ENCODE measurements around the gene MLH1.
"Not testable (repeated sequence)": the region's sequence is repeated elsewhere in the genome, so short reads cannot be mapped to it uniquely, and the experiment has no call there.

MLH1 gene

DNA sequence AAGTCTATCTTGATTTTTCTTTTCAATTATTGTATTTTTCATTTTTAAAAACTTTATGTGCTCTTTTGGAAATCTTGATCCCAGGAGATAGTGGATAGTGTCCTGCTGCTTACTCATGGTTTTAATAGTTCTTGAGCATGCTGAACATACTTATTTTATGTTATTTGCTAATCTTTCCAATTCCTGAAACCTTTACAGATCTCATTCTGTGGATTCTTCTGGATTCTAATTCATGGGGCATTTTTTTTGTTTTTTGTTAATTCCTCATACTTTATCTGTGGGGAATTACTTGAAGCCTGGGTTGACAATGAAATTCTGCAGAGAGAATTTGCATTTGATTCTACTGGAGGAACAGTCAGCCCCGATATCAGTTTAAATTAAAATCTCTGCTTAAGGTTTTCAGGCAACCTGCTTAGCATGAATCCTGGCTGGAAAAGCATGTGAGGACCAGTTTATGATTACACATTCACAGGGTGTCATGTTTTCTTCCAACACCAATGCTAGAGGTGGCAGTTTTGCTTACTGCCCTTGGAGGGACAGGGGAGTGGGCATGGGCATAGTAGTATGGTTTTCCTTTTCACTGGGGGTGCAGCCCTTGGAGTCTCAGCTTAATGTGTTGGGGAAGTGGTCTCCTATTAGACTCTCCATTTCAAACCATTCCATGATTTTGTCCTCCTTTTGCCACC is 46.0 kb downstream of the MLH1 start:
- DNase-seq, result no peak

DNA sequence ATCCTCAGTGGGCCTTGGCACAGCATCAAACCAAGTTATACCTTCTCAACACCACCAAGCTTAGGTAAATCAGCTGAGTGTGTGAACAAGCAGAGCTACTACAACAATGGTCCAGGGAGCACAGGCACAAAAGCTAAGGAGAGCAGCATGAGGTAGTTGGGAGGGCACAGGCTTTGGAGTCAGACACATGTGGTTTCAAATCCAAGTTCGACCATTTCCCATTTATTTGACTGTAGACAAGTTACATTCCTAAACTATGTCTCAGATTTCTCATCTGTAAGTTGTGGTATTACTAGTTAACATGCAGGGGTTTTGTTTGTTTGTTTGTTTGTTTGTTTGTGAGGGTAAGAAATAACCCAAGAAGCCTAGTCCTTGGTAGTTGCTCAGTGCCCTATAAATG is 46.9 kb downstream of the MLH1 start:
- no peak for DNase-seq

DNA sequence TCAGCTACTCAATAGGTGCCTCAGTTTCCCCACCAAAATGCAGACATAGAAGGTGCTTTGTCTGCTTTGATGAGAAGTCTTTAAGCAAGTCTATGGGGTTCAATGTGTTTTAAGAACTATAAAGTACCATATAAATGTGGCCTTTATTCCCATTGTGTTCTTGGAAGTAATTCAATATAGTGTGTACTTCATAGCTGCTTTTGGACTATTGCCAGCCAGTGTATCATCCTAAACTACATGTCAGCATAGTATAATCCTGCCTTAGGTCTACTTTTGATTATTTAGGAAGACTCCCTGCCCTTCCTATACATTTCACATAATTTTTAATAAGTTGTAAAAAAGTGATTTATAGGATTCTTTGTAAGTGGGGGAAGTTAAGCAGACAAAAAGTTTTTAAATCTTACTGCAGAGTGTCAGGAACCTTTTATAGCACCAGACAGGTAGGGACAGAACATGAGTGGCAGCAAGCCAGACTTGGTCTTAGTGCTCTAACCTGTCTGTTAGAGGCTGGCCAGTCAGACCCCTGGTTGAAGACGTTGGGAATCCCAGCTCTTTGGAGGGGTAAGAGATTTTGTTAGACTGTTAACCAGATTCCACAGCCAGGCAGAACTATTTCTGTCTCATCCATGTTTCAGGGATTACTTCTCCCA is 48.4 kb downstream of the MLH1 start:
- DNase-seq, result no peak

DNA sequence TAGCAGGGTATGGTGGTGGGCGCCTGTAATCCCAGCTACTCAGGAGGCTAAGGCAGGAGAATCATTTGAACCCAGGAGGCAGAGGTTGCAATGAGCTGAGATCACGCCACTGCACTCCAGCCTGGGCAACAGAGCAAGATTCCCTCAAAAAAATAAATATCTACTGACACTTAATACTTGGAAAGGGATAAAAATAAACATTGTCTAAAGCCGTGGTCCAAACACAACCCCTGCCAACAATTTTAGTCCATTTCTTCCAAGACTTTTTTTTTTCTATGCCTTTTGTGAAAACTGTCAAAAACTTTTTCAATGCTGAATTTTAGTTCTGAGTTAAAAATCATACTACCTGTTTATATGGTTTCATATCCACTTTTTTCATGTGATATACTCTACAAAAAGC is 49.4 kb downstream of the MLH1 start:
- DNase-seq, result not testable (repeated sequence)

DNA sequence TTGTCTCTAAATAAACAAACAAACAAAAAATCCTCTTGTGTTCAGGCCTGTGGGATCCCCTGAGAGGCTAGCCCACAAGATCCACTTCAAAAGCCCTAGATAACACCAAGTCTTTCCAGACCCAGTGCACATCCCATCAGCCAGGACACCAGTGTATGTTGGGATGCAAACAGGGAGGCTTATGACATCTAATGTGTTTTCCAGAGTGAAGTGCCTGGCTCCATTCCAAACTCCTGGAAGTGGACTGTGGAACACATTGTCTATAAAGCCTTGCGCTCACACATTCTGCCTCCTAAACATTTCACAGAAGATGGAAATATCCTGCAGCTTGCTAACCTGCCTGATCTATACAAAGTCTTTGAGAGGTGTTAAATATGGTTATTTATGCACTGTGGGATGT is 57.0 kb downstream of the MLH1 start:
- peak; percentile 81 for DNase-seq

DNA sequence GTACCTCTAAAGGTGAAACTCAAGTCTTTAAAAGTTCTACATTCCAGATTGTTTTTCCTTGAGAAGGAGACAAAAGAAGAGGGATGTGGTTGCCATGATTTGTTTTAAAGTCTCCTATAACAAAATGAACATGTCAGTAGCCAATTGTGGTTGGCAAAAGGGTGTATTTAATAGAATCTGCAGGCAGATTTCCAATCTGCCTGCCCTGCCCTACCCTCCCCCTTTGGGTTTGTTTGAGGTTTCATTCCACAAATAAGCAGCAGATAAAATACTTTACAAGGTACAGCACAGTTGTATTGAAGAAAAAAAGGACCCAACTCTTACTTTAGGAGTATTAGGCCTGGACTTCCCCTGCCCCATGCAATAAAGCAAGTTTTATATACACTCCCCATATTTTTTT is 59.5 kb downstream of the MLH1 start:
- DNase-seq, result no peak

DNA sequence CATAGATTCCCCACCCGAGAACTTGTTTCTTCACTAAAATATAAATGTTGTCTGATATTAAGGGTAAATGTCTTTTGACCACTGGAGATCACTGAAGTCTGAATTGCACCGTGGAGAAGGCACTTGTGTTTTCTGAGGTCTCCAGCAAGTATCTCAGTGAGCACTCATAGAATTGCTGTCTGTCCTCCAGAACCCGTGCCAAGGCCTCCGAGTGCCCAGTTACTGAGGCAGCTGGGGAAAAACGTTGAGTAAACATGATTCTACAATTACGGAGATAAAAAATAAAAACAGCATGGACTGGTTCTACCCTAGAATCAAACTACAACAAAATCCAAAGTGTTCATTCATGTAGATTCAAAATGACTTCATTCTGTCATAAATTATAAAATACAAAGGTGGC is 60.0 kb downstream of the MLH1 start:
- no peak for DNase-seq

DNA sequence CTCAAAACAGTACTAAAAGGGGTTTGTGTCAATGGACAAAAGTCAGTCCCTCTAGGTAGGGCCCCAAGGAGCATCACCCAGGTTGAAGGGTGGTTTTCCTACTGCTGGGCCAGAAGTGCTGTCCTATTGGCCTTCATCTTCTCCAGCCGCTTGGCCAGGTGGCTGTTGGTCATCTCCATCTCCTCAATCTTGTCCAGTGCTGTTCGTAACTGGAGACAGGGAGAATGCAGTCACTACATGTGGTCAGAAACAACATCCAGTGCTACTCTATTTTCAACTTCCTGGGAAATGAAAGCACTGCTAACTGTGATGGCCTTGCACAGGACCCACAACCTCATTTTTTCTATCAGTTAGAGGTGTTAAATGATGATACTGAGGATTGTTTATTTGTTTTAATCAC is 60.4 kb downstream of the MLH1 start:
- no peak for DNase-seq

DNA sequence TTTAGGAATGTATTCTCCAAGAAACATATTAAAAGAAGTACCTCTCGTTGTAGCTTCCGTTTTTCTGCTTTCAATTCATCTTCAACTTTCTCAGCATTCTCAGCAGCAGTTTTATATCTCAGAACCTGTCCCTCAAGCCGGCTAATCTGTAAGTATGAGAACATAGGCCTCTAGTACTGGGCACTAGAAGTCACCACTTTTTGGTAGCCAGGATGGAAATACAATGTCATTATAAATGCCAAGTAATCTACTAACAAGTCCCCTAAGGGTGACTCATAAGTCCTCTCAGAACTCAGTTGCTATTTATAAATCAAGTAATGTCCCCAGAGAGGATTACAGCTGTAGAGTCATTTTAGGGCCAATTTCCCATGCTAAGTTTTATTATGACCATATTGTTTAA is 61.1 kb downstream of the MLH1 start:
- no peak for DNase-seq

DNA sequence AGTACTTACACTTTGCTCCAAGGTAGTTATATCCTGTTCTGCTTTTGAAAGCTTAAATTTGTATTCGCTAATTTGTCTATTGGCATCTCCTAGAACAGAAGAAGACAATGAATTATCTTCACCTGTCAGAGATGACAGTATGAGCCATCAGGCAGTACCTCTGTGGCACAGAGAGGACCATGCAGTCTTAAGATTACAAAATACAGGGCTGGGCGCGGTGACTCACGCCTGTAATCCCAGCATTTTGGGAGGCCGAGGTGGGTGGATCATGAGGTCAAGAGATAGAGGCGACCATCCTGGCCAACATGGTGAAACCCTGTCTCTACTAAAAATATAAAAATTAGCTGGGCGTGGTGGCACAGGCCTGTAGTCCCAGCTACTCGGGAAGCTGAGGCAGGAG is 61.8 kb downstream of the MLH1 start:
- DNase-seq, result not testable (repeated sequence)

DNA sequence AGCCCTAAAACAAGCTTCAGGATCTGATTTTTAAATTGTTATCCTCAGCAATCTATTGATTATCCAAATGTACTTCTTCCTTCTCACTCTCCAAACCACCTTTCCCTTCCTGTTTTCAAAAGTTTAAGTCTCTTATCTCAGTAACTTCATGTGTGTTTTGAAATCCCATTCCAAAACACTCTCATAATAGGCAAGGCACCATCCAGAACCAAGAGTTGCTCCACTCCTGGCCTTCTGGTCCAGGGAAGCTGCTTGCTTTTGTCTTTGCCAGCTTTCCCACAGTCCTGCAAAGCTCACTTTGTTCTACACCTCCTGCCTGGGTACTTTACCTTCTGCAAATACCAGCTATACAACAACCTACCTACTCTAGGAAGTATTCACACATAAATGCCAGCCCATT is 63.5 kb downstream of the MLH1 start:
- DNase-seq, result no peak

DNA sequence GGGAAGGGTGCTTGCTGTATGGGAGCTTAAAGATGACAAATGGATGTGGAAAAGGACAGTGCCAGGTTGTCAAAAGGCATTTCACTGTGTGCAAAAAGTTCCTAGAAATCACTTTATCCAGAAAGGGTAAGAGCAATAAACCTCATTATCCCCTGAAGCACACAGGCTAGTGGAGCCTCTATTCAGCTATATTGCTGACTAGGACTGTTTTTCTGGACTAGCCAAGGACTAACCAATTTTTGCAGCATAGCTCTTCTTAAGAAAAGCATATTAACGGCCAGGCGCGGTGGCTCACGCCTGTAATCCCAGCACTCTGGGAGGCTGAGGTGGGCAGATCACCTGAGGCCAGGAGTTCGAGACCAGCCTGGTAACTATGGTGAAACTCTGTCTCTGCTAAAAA is 64.8 kb downstream of the MLH1 start:
- no peak for DNase-seq

DNA sequence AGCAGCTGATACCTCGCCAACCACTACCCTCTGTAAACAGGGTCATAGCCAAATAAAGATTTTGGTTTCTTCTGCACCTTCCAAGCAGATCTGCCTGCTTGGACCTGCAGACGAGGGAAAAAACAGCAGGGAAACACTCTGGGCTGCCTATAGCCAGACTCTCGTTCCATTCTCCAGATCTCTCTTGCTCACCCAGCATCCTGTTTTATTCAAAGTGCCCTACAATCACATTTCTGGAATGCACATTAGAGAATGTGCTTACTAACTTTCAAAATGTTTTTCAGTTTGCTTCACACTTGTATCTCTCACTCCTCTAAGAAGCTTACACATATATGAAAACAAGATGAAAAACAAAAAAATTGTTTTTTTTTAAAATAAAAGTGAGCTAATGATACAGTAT is 71.4 kb downstream of the MLH1 start:
- no peak for DNase-seq

DNA sequence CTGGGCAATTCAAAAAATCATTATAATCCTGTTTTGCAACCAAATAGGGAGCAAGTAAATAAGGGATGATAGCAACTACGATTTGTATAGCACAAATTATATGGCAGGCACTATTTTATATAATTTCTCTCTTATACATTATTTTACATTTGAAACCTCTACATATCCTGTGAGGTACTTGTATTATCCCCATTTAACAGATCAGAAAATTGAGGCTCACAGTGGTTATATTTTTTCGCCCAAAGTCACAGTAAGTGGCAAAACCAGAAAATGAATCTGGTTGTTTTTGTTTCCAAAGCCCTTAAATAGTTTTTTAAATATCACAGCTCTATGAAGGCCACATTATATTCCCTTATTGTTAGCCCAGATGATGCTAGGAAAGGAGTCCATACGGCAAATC is 74.3 kb downstream of the MLH1 start:
- DNase-seq, result no peak

DNA sequence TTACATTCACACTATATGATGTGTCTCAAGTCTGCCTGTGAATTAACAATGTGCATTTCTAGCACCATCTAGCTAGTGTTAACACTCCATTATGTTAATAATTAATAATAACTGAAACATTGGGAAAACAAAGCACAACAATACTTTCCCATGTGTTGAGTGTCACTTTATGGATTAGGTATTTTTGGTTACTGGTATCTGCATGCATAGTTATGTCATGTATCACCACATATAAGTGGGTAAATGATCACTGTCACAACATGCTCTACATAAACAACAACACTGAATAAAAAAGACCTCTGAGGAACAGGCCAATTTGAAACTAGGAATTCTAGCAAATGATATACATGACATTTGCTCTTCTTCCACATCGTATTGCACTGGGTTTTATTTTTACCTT is 74.7 kb downstream of the MLH1 start:
- no peak for DNase-seq

DNA sequence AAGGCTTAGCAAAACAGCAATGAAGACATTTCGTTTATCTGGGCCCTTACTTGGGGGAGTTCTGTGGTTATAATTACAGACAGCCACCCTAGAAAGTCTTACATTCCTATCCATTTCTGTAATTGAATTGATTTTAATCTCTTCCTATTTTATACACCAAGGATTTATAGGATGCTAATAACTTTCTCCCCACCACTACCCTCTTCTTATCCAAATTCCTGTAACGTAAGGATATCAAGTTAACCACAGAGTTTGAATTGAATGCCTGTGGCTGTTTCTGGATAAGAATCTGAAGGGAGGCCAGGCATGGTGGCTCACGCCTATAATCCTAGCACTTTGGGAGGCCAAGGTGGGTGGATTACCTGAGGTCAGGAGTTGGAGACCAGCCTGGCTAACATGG is 78.6 kb downstream of the MLH1 start:
- no peak for DNase-seq

DNA sequence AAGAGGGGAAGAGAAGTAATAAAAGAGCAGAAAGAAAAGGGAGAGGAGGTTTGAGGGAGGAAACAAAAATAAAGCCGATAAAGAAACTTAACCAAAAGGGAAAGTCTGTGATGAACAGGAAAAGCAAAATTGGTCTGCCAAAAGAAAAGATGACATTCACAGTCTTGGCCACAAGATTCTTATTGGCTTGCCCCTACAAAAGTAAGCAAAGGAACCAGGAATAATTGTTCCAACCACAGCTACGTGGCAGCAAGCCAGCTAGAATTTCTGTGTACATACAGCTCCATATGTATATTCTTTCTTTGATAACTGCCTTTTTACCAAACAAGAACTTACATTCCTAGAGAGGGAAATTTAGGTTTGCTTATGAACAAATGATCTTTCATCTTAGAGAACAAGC is 79.6 kb downstream of the MLH1 start:
- DNase-seq, result peak; percentile 84

DNA sequence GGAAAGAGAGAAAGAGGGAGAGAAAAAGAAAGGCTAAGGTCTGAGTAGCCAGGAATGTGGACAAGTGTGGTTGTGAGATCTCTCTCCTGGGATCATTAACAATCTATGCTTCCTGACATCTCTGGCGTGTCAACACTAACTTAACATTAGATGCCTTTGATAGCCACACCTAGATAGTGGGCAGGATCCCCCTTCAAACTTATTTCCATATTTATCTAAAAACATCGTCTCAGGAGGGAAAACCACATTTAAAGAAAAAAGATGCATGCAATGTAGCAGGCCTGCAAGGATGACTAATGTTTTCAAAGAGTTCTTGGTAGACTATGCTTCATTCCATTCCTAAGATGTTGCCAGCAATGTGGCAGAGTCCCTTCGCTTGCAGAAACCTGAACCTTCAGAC is 80.9 kb downstream of the MLH1 start:
- no peak for DNase-seq

DNA sequence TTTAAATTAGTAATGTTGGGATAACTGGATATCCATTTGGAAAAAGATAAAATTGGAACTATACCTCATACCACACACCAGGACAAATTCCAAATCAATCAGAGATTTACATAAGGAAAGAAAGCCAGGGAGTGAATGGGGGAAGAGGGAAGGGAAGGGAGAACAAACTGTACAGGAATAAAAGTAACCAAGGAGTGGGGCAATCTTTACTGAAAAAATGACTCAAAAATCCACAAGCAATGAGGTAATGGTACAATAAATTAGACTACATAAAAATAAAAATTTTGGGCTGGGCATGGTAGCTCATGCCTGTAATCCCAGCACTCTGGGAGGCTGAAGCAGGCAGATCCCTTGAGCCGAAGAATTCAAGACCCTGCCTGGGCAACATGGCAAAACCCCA is 82.6 kb downstream of the MLH1 start:
- DNase-seq, result no peak

DNA sequence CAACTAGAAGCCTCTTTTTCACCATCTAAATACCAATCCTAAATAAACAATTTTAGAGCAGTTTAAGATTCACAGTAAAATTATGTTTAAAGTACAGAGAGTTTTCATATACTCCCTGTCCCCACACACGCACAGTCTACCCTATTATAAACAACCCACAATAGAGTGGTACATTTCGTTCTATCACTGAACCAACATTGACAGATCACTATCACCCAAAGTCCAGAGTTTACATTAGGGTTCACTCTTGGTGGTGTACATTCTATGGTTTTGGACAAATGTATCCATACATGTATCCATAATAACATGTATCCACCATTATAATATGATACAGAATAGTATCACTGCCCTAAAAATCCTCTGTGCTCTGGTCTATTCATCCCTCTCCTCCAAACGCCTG is 89.0 kb downstream of the MLH1 start:
- no peak for DNase-seq

DNA sequence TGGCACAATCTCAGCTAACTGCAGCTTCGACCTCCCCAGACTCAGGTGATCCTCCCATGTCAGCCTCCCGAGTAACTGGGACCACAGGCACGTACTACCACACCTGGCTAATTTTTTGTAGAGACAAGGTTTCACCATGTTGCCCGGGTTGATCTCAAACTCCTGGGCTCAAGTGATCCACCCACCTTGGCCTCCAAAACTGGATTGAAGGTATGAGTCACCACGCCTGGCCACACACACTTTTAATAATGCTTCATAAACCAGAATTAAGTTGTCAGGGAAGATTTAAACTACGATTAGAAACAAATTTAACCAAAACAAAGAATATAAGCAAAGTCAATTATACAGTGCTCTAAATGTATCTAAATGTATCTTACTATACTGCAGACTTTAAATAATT is 93.6 kb downstream of the MLH1 start:
- DNase-seq, result no peak

DNA sequence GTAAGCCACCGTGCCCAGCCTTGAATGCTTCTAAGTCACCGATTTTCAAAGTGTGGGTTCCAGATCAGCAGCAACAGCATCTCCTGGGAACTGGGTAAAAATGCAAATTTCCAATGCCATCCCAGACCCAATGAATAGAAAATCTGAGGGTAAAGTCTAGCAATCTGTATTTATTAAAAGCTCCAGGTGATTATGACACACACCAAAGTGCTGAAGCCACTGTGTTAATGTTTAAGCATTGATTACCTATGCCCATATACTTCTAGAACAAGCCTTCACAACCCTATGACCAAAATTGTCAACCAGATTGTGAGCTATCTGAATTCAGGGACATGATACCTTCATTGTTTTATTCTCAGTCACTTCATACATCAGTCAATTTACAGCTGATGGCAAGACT is 94.6 kb downstream of the MLH1 start:
- no peak for DNase-seq

DNA sequence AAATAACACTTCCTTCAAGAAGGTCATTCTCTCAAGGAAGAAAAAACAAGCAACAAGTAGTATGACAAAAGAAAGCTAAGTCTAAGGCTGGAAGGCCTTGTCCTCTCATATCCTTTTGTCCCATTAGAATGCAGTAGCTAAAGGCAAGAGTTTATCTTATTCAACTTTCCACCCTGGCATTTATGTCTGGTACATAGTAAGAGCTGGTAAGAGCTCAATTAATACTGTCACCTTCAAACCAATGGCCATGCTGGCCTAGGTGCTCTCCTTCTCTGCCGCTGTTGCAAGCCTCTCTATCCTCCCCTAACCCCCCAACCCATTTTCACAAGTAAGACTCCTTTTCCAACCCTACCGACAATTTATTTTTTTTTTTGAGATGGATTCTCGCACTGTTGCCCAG is 99.2 kb downstream of the MLH1 start:
- DNase-seq, result no peak

DNA sequence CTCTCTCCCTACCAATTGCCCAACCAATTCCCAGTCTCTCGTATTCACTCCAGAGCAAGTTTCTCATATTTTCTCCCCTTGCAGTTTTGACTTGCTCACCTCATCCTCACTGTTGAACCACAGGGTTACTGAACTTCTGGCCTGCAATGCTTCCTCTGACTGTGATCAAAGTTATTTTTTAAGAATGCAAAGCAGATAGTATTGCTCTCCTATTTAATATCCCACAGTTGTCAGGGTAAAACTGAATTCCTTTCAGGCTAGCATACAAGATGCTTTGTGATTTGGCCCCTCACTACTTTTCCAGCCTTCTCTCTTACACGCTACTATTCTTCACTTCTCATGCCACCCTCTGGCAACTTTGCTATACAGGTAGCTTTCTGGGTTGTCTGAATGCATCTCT is 100.2 kb downstream of the MLH1 start:
- no peak for DNase-seq

DNA sequence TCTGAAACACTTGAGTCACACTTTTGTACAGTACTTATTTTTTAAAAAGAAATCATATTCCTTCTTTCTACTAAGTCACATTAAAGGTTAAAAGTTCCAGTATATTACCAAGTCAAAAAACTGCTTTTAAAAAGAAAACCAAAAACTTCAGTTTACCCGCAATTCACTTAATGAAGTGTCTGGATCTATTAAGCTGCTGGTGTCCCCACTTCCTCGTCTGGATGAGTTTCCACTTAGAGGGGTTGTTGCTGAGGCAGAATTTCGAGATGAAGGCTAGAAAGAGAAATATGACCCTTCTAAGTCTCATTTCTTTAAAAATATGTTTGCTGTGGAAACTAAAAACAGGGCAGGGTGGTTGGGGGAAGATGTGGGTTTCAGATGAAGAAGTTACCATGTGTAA is 101.3 kb downstream of the MLH1 start:
- DNase-seq, result no peak
